GM12878 (cell line): ENCODE measurements around the gene MN1. TPM values are rescaled to one million over a fixed set of nuclear protein-coding genes. Genes with fewer than 3 reads are reported as not detected.

Source experiments
- ATAC-seq: fragments of 200-7000 bp; cut with Tn5 transposase; 3 replicates; pipeline ENCODE4 v1.9.1; 2020; ENCODE audit warnings: mild to moderate bottlenecking, moderate library complexity
- BruUV-seq: library from RNA; stranded (reverse); fragments of 400-500 nt; replicated peaks from 2 replicates; lab custom pipeline; 2021; lab: Mats Ljungman, UMichigan
- CTCF ChIA-PET: fragments of 300-600 bp; sonication (Branson Sonifier 250); formaldehyde crosslinking; extraction: SDS; loops from one replicate; lab custom pipeline; 2021; ENCODE audit warnings: inconsistent platforms; lab: Yijun Ruan, JAX
- POLR2A ChIA-PET: fragments of 350-600 bp; formaldehyde crosslinking; extraction: SDS; loops from one replicate; lab custom pipeline; 2021; ENCODE audit warnings: inconsistent platforms; lab: Charles Lee
- RAD21 ChIA-PET: fragments of 300-600 bp; sonication (Branson Sonifier 250); formaldehyde crosslinking; loops from one replicate; lab custom pipeline; 2023; ENCODE audit warnings: antibody characterized with exemption; ENCODE audit not compliant: unreplicated experiment; lab: Charles Lee
- SMC1A ChIA-PET: fragments of 300-600 bp; sonication (Branson Sonifier 250); formaldehyde crosslinking; loops from one replicate; lab custom pipeline; 2023; ENCODE audit not compliant: unreplicated experiment, uncharacterized antibody; lab: Charles Lee
- DNase-seq: peaks from one replicate; pipeline ENCODE4 v3.0.0-alpha.2; 2011; ENCODE audit warnings: low read depth, low spot score
- FAIRE-seq: peaks from 3 replicates; lab custom pipeline; 2011; peaks lifted over from hg19 to GRCh38; lab: Jason Lieb, UNC
- H2AFZ ChIP-seq: 2 replicates; pipeline ENCODE4 v1.6.0; 2011; ENCODE audit warnings: low read depth, low read length, control low read depth; ENCODE audit not compliant: control insufficient read depth
- H3K27ac ChIP-seq: 2 replicates; pipeline ENCODE4 v1.5.1; 2011; ENCODE audit warnings: control low read depth; ENCODE audit not compliant: control insufficient read depth, insufficient read depth
- H3K27me3 ChIP-seq, 2 experiments: replicated peaks in 1 of 2; 2 replicates each; pipeline versions ENCODE4 v1.6.0 to v1.6.1; 2011; ENCODE audit warnings: low read length in 1 of 2; ENCODE audit not compliant: control insufficient read depth in 2 of 2, insufficient read depth in 2 of 2
- H3K36me3 ChIP-seq, 2 experiments: 2 replicates each; pipeline ENCODE4 v1.5.1; 2011; ENCODE audit warnings: low read length in 1 of 2; ENCODE audit not compliant: control insufficient read depth in 2 of 2, insufficient read depth in 2 of 2
- H3K4me1 ChIP-seq: 2 replicates; pipeline ENCODE4 v1.6.1; 2011; ENCODE audit warnings: mild to moderate bottlenecking, low read length, moderate library complexity, mixed read lengths; ENCODE audit not compliant: control insufficient read depth, insufficient read depth
- H3K4me2 ChIP-seq: 2 replicates; pipeline ENCODE4 v1.6.0; 2011; ENCODE audit warnings: control low read depth; ENCODE audit not compliant: control insufficient read depth, insufficient read depth
- H3K4me3 ChIP-seq: fragments of 200-600 bp; sonication (generic); 2 replicates; pipeline ENCODE4 v1.5.1; 2016
- H3K79me2 ChIP-seq: 2 replicates; pipeline ENCODE4 v1.6.0; 2011; ENCODE audit warnings: low read length; ENCODE audit not compliant: control insufficient read depth, insufficient read depth
- H3K9ac ChIP-seq: 2 replicates; pipeline ENCODE4 v1.8.0; 2011; ENCODE audit warnings: low read length, control low read depth, mixed read lengths; ENCODE audit not compliant: control insufficient read depth, insufficient read depth
- H3K9me3 ChIP-seq: replicated peaks from 3 replicates; pipeline ENCODE4 v1.5.1; 2011; ENCODE audit warnings: mild to moderate bottlenecking, low read length; ENCODE audit not compliant: control insufficient read depth, insufficient read depth
- H4K20me1 ChIP-seq: 2 replicates; pipeline ENCODE4 v1.6.0; 2011; ENCODE audit not compliant: control insufficient read depth, insufficient read depth
- CTCF ChIP-seq, 3 experiments: IDR thresholded peaks in 2 of 3; conservative IDR thresholded peaks in 1 of 3; 2 replicates each; pipeline ENCODE4 v1.5.1; 2011; ENCODE audit warnings: low read depth in 3 of 3, low read length in 3 of 3, mild to moderate bottlenecking in 3 of 3, control low read depth in 2 of 3, moderate library complexity in 2 of 3, inconsistent platforms in 1 of 3, mixed read lengths in 1 of 3; ENCODE audit not compliant: control insufficient read depth in 2 of 3, insufficient read depth in 1 of 3; ENCODE audit errors: extremely low read depth in 1 of 3
- CUX1 ChIP-seq: IDR thresholded peaks from 2 replicates; pipeline ENCODE4 v1.6.1; 2012; ENCODE audit warnings: improper control_type of control experiment, low read depth, low read length; ENCODE audit not compliant: insufficient replicate concordance
- HDAC6 ChIP-seq: fragments of 200-600 bp; sonication (generic); IDR thresholded peaks from one replicate; pipeline ENCODE4 v1.8.0; 2017; ENCODE audit warnings: antibody characterized with exemption; ENCODE audit not compliant: unreplicated experiment
- MEF2A ChIP-seq: IDR thresholded peaks from 2 replicates; pipeline ENCODE4 v1.6.1; 2011; ENCODE audit warnings: low read depth, mild to moderate bottlenecking, low read length, moderate library complexity; ENCODE audit not compliant: insufficient read depth
- MTA3 ChIP-seq: IDR thresholded peaks from 2 replicates; pipeline ENCODE4 v1.6.1; 2012; ENCODE audit warnings: low read length, inconsistent platforms, borderline replicate concordance
- ZNF217 ChIP-seq: fragments of 450-650 bp; IDR thresholded peaks from 2 replicates; pipeline ENCODE4 v1.6.1; 2017; ENCODE audit warnings: antibody characterized with exemption, mild to moderate bottlenecking
- WGBS: methylation state at CpG from one replicate; pipeline ENCODE4 v1.1.6; 2016; ENCODE audit warnings: low lambda C conversion rate; ENCODE audit not compliant: insufficient replicate concordance, insufficient coverage; ENCODE audit errors: missing lambda C conversion rate; 5-methylcytosine and 5-hydroxymethylcytosine counted together
- in situ Hi-C: fragments of 300-500 bp; cut with MboI; formaldehyde crosslinking; loops from 9 replicates; pipeline ENCODE4 v1.14.3; 2018; ENCODE audit warnings: mixed read lengths
- intact Hi-C: fragments of 100-400 bp; cut with micrococcal nuclease; formaldehyde crosslinking; loops from one replicate; pipeline ENCODE4 v1.14.2; 2022; ENCODE audit not compliant: unreplicated experiment
- polyA plus RNA-seq, 11 experiments: library from polyadenylated mRNA; depleted of rRNA in 4 of 11; unstranded in 6 of 11; stranded (reverse) in 5 of 11; fragments of >200 nt; fragmentation: Nextera tagmentation in 4 of 11; fragmentation: Illumina TruSeq in 1 of 11; extraction: Ambion mirVana in 4 of 11; extraction: Trizol in 1 of 11; gene quantifications; 1 replicate in 1 of 11; 2 replicates in 10 of 11; pipeline versions ENCODE4 v1.2.1 to v1.2.3, GENCODE V29; 2011 to 2016; ENCODE audit warnings: inconsistent platforms in 2 of 11, missing spikeins in 2 of 11, low read depth in 1 of 11
- total RNA-seq, 4 experiments: library from RNA; depleted of rRNA in 3 of 4; stranded (reverse); fragments of >200 nt in 3 of 4; fragmentation: Illumina TruSeq in 1 of 4; extraction: Trizol in 1 of 4; gene quantifications; 2 replicates each; pipeline versions ENCODE4 v1.2.1 to v1.2.3, GENCODE V29; 2013 to 2021

The MN1 gene
- total and polyA plus RNA-seq, 10 of the 15 experiments (the other 5 are each of a cell fraction or from before 2014, with no cell fraction given), result under 0.01 to 0.24 (median 0.03) TPM; not detected in 3

- H3K27ac ChIP-seq, result no peak overlapping the region
- H2AFZ ChIP-seq, result no peak overlapping the region
- H3K27me3 ChIP-seq, result no peaks in the 10 kb centered on the region
- BruUV-seq, result no TSS peak
- FAIRE-seq (no peak), ATAC-seq (no peak), DNase-seq (no peak)
- H3K9me3 ChIP-seq, result no peaks in the 10 kb centered on the region
- H4K20me1 ChIP-seq, result no peaks in the 10 kb centered on the region
- no peak overlapping the region for H3K4me3 ChIP-seq
- no peaks in the 10 kb centered on the region for H3K79me2 ChIP-seq
- in situ Hi-C loops, result no loop called here
- WGBS, result 52% methylated on average over 7 of the region's 7 CpGs
- no peaks in the 10 kb centered on the region for H3K36me3 ChIP-seq
- ChIA-PET SMC1A (no interaction called here), RAD21 (no interaction called here), POLR2A (no interaction called here), CTCF (no interaction called here)
- intact Hi-C loops, result no loop called here
- H3K4me1 ChIP-seq, result no peaks in the 10 kb centered on the region
- TF ChIP-seq CUX1 (no peak), HDAC6 (no peak), ZNF217 (no peak), MTA3 (no peak), CTCF (IDR thresholded peaks at IDR 0.05 in 2 of 3, conservative IDR thresholded peaks at IDR 0.05 in 1 of 3; ENCODE audit: control insufficient read depth in 2 of 3, extremely low read depth in 1 of 3, insufficient read depth in 1 of 3, low read depth in 3 of 3, low read length in 3 of 3) (no peak), MEF2A (no peak)
- no peak overlapping the region for H3K9ac ChIP-seq
- H3K4me2 ChIP-seq, result no peak overlapping the region
Measured at GRCh38 chr22:27761000-27761399, 40.6 kb downstream of the MN1 start.
